Caco-2 (cell line): ENCODE results near the gene ISG20L2. TPM values are rescaled to one million over a fixed set of nuclear protein-coding genes. Genes with fewer than 3 reads are reported as not detected.
A peak's percentile ranks its signal among the peaks of the same experiment; 100 is the strongest.

Experiments used
- BruUV-seq: library from RNA; stranded (reverse); fragments of 400-500 nt; replicated peaks from 2 replicates; lab custom pipeline; 2021; lab: Mats Ljungman, UMichigan
- CTCF ChIA-PET: fragments of 300-600 bp; sonication (Branson Sonifier 250); formaldehyde crosslinking; loops from one replicate; lab custom pipeline; 2022; ENCODE audit warnings: antibody characterized with exemption; lab: Charles Lee
- POLR2A ChIA-PET: fragments of 300-600 bp; sonication (Branson Sonifier 250); formaldehyde crosslinking; loops from one replicate; lab custom pipeline; 2022; ENCODE audit warnings: antibody characterized with exemption; lab: Charles Lee
- DNase-seq, 2 experiments: peaks; one replicate each; pipeline versions ENCODE4 v3.0.0 to v3.0.0-alpha.2; 2020 to 2022
- H3K27me3 ChIP-seq: replicated peaks from 2 replicates; pipeline ENCODE4 v1.6.0; 2011; ENCODE audit warnings: low read length; ENCODE audit not compliant: control insufficient read depth, insufficient read depth
- H3K36me3 ChIP-seq: 2 replicates; pipeline ENCODE4 v1.5.1; 2011; ENCODE audit warnings: low read length; ENCODE audit not compliant: control insufficient read depth, insufficient read depth
- H3K4me1 ChIP-seq: fragments of 250-450 bp; sonication (Bioruptor Pico); 2 replicates; pipeline ENCODE4 v1.5.1; 2020; ENCODE audit warnings: mild to moderate bottlenecking
- H3K4me3 ChIP-seq: 2 replicates; pipeline ENCODE4 v1.5.1; 2011; ENCODE audit warnings: low read depth, mild to moderate bottlenecking, control low read depth, low read length
- H3K9me3 ChIP-seq: fragments of 250-450 bp; sonication (Bioruptor Pico); 2 replicates; pipeline ENCODE4 v1.5.1; 2020; ENCODE audit warnings: mild to moderate bottlenecking, moderate library complexity
- H3K27ac Mint-ChIP-seq: one replicate; pipeline ENCODE4 v1.8.0; 2022; ENCODE audit warnings: mixed read lengths; ENCODE audit not compliant: unreplicated experiment
- H3K27me3 Mint-ChIP-seq: one replicate; pipeline ENCODE4 v1.8.0; 2022; ENCODE audit warnings: mixed read lengths; ENCODE audit not compliant: insufficient read depth, unreplicated experiment
- H3K36me3 Mint-ChIP-seq: one replicate; pipeline ENCODE4 v1.8.0; 2022; ENCODE audit warnings: mild to moderate bottlenecking, mixed read lengths; ENCODE audit not compliant: insufficient read depth, unreplicated experiment
- H3K4me1 Mint-ChIP-seq: one replicate; pipeline ENCODE4 v1.8.0; 2022; ENCODE audit warnings: low read depth, mixed read lengths; ENCODE audit not compliant: unreplicated experiment
- H3K4me3 Mint-ChIP-seq: one replicate; pipeline ENCODE4 v1.8.0; 2022; ENCODE audit warnings: mild to moderate bottlenecking, moderate library complexity, mixed read lengths; ENCODE audit not compliant: unreplicated experiment
- H3K9me3 Mint-ChIP-seq: one replicate; pipeline ENCODE4 v1.8.0; 2022; ENCODE audit warnings: mixed read lengths; ENCODE audit not compliant: unreplicated experiment
- intact Hi-C: fragments of 100-400 bp; cut with micrococcal nuclease; formaldehyde crosslinking; loops from one replicate; pipeline ENCODE4 v1.10.0; 2022; ENCODE audit not compliant: unreplicated experiment
- total RNA-seq: library from RNA; stranded (reverse); gene quantifications from 2 replicates; pipeline ENCODE4 v1.2.3, GENCODE V29; 2022
- TF ChIP-seq, protein P1 (sequence below), 2 experiments: fragments of 200-600 bp in 1 of 2; IDR thresholded peaks; 1 replicate in 1 of 2; 2 replicates in 1 of 2; pipeline versions ENCODE4 v1.5.1 to v1.8.0; 2011 to 2022; ENCODE audit warnings: antibody characterized with exemption in 1 of 2, control low read depth in 1 of 2, inconsistent platforms in 1 of 2, low read depth in 1 of 2, low read length in 1 of 2, mild to moderate bottlenecking in 1 of 2, moderate library complexity in 1 of 2; ENCODE audit not compliant: insufficient read depth in 1 of 2, severe bottlenecking in 1 of 2, unreplicated experiment in 1 of 2

Gene ISG20L2
- total RNA-seq, 1 experiment from 2014 or later = 42.3 TPM

DNA sequence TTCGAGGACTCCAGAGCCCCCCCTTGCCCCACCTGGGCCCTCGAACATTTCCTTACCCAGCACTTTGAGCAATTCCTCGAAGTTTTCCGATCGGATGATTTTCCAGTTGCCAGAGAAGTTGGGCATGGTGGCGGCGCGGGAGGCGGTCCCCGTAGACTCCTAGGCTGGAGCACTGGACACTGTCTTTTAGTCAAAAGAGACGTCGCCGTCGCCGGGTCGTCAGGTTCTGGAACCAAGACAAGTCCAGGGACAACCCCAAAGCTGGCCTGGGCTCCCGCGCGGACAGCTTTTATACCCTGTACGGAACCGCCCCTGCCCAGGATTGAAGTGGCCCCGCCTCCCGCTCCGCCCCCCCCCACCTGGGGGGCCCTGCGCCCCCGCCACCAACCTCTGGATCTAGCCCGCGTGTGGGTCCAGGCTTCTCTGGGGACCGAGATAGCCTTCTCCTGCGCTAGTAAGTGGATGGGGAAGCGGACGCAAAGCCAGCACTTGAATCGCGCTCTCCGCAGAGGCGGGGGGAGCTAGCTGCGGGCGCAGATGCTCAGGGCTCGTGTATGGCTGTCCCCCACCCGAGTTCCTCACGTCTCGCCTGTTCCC, 23.1 kb downstream of the ISG20L2 start, which contains the start of gene CRABP2:
Gene CRABP2, minus strand, starts transcription at position 263 of the 597 bp plus-strand sequence. Its CDS starts 137 bp downstream, at position 126.
- DNase-seq = peak; percentile 62 to 70
- Histone ChIP-seq H3K27me3 (no peaks in the 10 kb centered on the region), H3K36me3 (no peaks in the 10 kb centered on the region; the same call in 1 of the 2 replicates), H3K4me3 (peak within 1 kb of the TSS; percentile 53), H3K9me3 (no peaks in the 10 kb centered on the region), H3K4me1 (peaks cover 7% of the 10 kb centered on the region)
- no peaks in the 10 kb centered on the region for H3K9me3 Mint-ChIP-seq
- no TSS peak for BruUV-seq
- H3K4me3 Mint-ChIP-seq = peak within 1 kb of the TSS; percentile 90
- peaks cover 16% of the 10 kb centered on the region for H3K4me1 Mint-ChIP-seq
- intact Hi-C loops = no loop called here
- TF ChIP-seq, protein P1, sequence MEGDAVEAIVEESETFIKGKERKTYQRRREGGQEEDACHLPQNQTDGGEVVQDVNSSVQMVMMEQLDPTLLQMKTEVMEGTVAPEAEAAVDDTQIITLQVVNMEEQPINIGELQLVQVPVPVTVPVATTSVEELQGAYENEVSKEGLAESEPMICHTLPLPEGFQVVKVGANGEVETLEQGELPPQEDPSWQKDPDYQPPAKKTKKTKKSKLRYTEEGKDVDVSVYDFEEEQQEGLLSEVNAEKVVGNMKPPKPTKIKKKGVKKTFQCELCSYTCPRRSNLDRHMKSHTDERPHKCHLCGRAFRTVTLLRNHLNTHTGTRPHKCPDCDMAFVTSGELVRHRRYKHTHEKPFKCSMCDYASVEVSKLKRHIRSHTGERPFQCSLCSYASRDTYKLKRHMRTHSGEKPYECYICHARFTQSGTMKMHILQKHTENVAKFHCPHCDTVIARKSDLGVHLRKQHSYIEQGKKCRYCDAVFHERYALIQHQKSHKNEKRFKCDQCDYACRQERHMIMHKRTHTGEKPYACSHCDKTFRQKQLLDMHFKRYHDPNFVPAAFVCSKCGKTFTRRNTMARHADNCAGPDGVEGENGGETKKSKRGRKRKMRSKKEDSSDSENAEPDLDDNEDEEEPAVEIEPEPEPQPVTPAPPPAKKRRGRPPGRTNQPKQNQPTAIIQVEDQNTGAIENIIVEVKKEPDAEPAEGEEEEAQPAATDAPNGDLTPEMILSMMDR (IDR thresholded peaks at IDR 0.05; ENCODE audit: insufficient read depth in 1 of 2, low read depth in 1 of 2, low read length in 1 of 2, severe bottlenecking in 1 of 2, unreplicated experiment in 1 of 2) = no peak
- no peaks in the 10 kb centered on the region for H3K27me3 Mint-ChIP-seq
- peaks cover 9% of the 10 kb centered on the region for H3K36me3 Mint-ChIP-seq
- H3K27ac Mint-ChIP-seq = peak within 1 kb of the TSS; percentile 86
- ChIA-PET POLR2A (interaction anchor here (0.6 to 2.8 kb wide), 4 partner anchors 16 to 341 kb away, joined by 3 to 19 read pairs (median 10); partner anchors contain the start of genes ISG20L2, METTL25B and NES), CTCF (interaction anchor here (0.5 to 7.3 kb wide), 14 partner anchors 11 to 685 kb away, joined by 3 to 190 read pairs (median 5); partner anchors contain the start of genes ISG20L2, METTL25B and NES)

DNA sequence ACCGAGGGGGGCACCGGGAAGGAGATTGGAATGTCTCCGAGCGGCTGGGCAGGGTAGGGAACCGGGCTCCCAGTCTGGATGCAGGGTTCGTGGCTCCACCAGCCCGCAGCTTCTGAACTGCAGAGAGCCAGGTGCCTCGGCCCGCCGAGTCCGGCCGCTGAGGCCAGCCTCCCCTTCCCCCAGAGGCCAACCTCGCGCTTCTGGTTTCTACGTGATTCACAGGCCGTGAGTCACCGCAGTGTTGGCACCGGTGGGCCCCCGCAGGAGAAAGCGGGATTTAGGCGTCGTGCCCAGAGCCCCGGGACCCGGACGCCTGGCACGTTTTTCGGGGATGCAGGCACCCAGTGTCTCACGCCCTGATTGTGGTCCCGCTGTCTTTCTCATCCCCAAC, 23.6 kb downstream of the ISG20L2 start:
- H3K9me3 ChIP-seq = no peaks in the 10 kb centered on the region
- H3K4me3 ChIP-seq = peak overlapping the region; percentile 53
- H3K36me3 ChIP-seq = peaks cover 1% of the 10 kb centered on the region
- H3K27ac Mint-ChIP-seq = no peak overlapping the region
- ChIA-PET CTCF (interaction anchor here (0.5 to 7.3 kb wide), 7 partner anchors 12 to 44 kb away, joined by 3 to 190 read pairs (median 20); partner anchors contain the start of genes ISG20L2, METTL25B and NES), POLR2A (interaction anchor here (1.0 to 2.8 kb wide), 2 partner anchors 15 to 28 kb away, joined by 3 to 19 read pairs; partner anchors contain the start of gene NES)
- no peaks in the 10 kb centered on the region for H3K27me3 ChIP-seq
- peak in 1 of 2 experiments; percentile 32 for DNase-seq
- TF ChIP-seq, protein P1 (IDR thresholded peaks at IDR 0.05; ENCODE audit: insufficient read depth in 1 of 2, low read depth in 1 of 2, low read length in 1 of 2, severe bottlenecking in 1 of 2, unreplicated experiment in 1 of 2) = no peak
- H3K4me1 ChIP-seq = peaks cover 7% of the 10 kb centered on the region
- intact Hi-C loops = no loop called here
- H3K4me3 Mint-ChIP-seq = peak overlapping the region; percentile 90
- H3K27me3 Mint-ChIP-seq = no peaks in the 10 kb centered on the region
- peaks cover 9% of the 10 kb centered on the region for H3K36me3 Mint-ChIP-seq
- peaks cover 16% of the 10 kb centered on the region for H3K4me1 Mint-ChIP-seq
- no peaks in the 10 kb centered on the region for H3K9me3 Mint-ChIP-seq
- BruUV-seq = TSS peak; percentile 69

DNA sequence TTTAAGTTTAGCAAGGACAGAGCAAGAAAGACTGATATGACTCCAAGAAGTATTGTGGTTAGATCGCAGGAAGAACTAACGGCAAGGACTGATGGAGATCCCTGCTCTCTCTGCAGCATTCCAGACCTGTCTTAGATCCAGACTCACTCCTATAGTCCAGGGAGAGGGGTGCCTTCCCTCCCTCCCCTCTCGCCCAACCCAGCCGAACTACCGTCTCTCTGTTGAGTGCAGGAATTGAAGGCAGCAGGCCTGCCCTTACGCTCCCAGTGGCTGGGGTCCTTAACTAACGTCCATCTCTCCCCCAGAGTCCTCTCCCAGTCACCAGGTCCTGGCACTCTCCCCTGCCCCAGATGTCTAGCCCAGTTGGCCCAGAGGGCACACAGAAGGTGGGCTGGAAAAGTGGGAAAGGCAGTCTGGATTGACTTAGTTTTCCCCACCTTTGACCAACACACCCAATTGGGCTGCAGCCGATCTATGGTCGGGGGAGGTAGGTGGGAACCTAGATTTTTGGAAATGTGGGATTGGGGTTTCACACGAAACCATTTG, 24.3 kb downstream of the ISG20L2 start:
- Histone ChIP-seq H3K9me3 (no peaks in the 10 kb centered on the region), H3K27me3 (no peaks in the 10 kb centered on the region), H3K36me3 (peaks cover 1% of the 10 kb centered on the region), H3K4me1 (peaks cover 7% of the 10 kb centered on the region), H3K4me3 (peak overlapping the region; percentile 53)
- peaks cover 9% of the 10 kb centered on the region for H3K36me3 Mint-ChIP-seq
- peak overlapping the region; percentile 90 for H3K4me3 Mint-ChIP-seq
- no peaks in the 10 kb centered on the region for H3K27me3 Mint-ChIP-seq
- peaks cover 16% of the 10 kb centered on the region for H3K4me1 Mint-ChIP-seq
- intact Hi-C loops = no loop called here
- H3K9me3 Mint-ChIP-seq = no peaks in the 10 kb centered on the region
- H3K27ac Mint-ChIP-seq = peak overlapping the region; percentile 32
- ChIA-PET POLR2A (interaction anchor here (1.0 kb wide), 1 partner anchor 28 kb away, joined by 3 read pairs; the partner anchor contains the start of gene NES), CTCF (interaction anchor here (0.7 to 7.3 kb wide), 5 partner anchors 11 to 27 kb away, joined by 3 to 190 read pairs (median 24); partner anchors contain the start of genes ISG20L2, METTL25B and NES)
- no TSS peak for BruUV-seq
- no peak for DNase-seq
- TF ChIP-seq, protein P1 (IDR thresholded peaks at IDR 0.05; ENCODE audit: insufficient read depth in 1 of 2, low read depth in 1 of 2, low read length in 1 of 2, severe bottlenecking in 1 of 2, unreplicated experiment in 1 of 2) = no peak
